HG02970 (cell line): ENCODE measurements around the gene PTRH2.

Source experiments
- ATAC-seq: cut with Tn5 transposase; IDR thresholded peaks from one replicate; pipeline ENCODE4 v1.9.1; 2021; ENCODE audit warnings: mild to moderate bottlenecking, moderate library complexity, moderate number of reproducible peaks; ENCODE audit not compliant: unreplicated experiment, low FRiP score

PTRH2 gene

DNA sequence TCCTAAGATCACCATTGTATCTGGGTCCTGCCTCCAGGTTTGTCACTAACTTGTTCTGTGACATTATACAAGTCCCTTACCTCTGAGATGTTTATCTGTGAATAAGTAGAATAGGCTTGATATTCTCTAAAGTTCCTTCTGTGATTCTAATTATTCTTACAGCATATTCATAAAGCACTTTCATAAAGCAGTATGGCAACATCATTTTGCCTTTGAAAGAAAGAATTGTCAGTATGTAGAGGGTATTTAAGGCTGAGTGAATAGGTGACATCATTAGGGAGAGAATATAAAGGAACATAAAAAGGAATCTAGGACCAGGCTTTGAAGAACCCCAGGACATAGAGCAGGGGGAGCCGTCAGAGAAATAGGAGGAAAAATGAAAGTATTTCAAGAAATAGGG lies 15.8 kb upstream of the PTRH2 start:
- no peak for ATAC-seq

DNA sequence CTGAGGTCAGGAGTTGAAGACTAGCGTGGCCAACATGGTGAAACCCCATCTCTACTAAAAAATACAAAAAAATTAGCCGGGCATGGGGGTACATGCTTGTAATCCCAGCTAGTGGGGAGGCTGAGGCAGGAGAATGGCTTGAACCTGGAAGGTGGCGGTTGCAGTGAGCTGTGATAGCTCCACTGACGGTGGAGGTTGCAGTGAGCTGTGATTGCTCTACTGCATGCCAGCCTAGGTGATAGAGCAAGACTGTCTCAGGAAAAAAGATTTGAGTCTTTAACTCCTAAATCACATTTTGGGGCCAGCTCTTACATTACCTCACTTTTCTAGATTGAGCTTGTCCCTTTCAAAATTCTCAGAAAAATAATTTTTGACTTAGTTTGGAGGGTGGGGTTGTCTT lies 15.4 kb upstream of the PTRH2 start:
- ATAC-seq, result no peak

DNA sequence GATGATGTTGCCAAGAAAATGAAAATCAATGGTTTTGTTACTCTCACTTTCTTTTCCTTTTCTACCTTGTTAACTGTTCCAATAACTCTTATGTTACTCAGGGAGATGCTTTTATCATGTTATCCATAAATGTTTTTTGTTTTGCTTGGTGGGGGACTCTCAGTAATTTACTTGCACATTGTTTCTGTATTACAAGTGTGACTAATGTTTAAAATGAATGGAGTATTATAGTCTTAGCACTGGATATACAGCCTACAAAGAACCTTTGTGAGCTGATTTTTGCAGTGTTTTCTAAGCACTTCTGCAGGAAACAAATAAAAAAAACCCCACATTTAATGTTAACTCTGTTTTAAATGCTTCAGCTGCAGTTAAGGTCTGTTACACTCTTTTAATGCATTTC lies 12.3 kb upstream of the PTRH2 start:
- ATAC-seq, result no peak

DNA sequence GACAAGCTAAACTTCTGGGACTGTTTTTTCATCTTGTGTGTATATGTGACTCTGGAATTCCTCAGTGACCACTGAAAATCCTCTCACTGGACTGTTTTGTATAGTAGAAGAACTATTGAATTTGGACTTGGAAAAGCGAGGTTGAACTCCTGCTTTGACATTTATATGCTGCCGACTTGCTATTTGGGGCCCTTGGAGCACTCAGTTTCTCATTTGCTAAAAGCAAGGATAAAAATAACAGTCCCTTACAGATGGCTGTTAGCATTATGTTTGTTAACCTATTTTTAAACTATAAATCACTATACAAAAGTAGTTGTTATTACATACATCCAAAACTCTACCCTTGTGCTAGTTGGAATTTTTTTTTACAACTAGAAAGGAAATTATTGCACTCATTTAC lies 9.2 kb upstream of the PTRH2 start:
- no peak for ATAC-seq

DNA sequence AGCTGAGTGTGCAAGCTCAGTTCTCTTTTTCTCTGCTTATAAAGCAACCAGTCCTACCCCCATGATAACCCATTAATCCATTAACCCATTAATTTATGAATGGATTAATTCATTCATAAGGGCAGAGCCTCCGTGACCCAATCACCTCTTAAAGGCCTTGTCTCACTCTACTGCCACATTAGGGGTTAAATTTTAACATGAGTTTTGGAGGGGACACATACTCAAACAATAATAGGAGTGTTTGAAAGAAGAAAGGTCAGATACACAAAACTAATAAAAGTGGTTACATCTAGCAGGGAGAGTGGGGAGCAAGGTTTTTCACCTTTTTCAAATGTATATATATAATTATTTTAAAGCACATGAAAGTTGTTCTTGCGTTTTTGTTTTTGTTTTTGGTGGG lies 7.0 kb upstream of the PTRH2 start:
- no peak for ATAC-seq

DNA sequence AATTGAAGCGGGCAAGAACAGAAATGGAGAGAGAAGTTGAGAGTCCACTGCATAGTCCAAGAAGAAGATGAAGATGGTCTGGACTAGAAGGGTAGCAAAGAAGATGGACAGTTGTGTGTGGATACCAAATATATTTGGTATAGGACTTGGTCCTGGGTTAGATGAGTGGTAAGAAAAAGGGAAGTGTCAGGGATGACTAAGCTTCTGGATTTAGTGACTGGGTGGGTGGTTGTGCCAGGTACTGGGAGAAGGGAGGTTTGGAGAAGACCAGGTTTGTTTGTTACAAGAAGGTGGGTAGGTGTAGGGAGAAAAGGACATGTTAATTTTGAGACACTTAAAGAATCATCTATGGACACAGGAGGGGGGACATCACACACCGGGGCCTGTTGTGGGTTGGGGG lies 5.6 kb upstream of the PTRH2 start:
- ATAC-seq, result no peak

DNA sequence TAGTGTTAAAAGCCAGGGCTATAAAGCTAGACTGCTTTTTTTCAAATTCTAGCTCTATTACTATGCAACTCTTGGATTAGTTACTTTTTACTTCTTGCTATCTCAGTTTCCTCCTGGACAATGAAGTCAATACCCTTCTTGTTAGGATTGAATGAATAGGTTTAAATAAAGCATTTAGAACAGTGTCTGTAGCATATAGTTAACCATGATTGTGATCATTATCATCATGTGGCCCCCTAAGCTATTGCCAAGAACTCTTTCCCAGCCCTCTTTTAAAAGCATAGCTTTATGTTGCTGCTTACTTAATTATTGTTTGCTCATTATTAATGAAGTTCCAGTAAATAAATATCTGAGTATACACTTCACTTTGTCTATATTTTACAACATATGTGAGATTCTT lies 4.7 kb upstream of the PTRH2 start:
- ATAC-seq, result no peak

DNA sequence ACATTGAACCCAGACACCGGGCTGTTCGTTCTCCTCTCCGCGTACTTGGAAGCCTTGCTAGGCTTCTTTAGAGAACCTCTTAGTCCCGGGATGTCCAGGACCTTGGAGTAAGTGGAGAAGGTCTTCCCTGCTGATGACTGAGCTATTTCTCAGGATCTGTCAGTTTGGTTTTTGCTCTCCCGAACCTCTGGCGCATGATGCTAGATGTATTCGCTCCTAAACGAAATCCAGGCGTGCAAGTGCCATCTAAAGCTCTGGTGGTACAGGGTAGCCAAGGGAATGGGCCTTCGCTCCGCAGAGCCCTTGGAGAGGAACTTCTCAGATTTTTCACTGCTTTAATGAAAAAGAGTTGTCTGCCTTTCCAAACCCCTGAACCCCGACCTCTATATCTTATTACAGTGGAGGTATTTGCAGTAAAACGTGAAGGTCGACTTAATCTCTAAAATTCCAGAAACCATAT lies 771 bp upstream of the PTRH2 start:
- ATAC-seq, result no peak

DNA sequence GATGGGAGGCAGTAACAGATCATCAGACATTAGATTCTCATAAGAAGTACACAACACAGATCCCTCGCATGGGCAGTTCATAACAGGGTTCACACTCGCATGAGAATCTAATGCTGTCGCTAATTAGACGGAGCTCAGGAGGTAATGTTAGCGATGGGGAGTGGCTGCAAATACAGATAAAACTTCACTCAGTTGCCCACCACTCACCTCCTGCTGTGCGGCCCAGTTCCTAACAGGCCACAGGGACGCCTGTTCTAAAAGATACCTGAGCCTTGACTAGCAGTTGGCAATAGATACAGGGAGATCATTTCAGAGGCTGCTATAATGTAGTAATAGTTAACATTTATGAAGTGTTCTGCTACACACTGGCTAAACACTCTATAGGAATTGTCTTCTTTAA lies 4.9 kb downstream of the PTRH2 start:
- no peak for ATAC-seq

DNA sequence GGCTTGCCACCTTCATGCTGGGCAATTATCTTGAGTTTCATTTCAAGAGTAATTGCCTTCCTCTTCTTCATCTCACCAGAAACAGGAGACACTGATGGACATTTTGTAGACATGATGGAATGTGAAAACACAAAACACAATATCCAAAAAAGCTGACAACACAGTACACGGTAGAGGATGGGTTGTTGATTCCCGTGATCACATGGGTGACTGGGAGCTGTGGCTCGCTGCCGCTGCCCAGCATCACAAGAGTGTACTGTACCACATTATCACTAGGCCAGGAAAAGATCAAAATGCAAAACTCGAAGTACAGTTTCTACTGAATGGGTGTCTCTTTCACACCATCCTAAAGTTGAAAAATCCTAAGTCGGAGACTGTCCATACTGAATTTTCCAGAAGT lies 7.4 kb downstream of the PTRH2 start:
- ATAC-seq, result no peak

DNA sequence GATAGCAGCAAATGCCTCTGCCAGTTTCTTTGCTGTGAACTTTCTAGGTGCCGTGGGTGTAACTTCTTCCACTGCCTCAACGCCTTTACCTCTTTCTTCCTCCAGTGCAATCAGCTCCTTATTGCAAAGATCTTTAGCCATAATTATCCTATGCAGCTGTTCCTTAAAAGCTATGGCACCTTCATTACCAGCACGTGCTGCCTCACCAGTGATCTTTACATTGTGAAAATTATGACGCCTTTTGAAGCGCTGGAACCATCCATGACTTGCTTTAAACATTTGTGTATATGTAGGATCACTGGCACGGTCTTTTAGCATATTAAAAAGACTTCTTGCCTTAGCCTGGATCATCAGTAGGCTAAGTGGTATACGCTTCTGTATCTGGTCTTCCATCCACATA lies 8.0 kb downstream of the PTRH2 start:
- no peak for ATAC-seq

DNA sequence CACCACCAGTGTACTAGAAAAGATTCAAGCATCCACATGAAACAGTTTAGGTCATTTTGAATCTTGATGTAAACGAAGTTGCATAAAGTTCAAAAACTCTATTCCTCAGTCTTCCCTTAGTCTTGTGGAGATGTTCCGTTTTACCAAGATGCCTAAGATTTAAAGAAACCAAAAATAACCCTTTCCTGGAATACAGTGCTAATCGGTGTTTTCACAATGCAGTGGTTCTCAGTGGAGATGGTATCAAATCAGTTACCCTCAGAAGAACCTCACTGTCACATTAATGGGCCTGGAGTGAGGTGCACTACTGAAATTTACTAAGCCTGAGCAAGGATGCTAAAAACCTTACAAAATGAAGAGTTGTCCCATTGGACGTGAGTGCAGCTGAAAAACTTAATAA lies 9.1 kb downstream of the PTRH2 start:
- ATAC-seq, result no peak

DNA sequence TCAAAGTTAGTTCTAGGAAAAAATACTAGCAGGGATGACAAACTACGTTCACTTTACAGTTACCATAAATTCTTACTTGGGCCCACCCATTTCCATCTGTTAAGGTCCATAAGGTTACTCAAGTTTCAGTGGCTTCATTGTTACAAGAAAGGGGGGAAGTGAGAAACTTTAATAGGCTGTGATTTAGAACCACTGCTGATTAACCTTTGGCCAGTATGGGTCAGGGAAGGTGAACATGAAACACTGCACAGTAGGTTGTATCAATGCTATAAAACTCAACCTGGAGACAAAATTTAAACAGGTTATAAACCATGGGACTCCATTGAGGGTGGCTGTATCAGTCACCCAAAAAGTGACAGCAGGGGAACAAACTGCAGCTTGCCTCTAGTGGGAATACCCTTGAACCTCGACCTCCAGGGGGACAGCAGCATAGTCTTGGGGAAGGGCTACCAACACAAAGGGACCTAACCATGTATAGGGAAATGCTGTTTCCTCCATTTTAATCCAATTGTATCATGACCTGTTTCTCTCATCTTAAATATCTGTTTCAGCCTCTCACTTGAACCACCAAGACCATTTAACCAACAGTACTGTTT lies 10.4 kb downstream of the PTRH2 start:
- ATAC-seq, result no peak

DNA sequence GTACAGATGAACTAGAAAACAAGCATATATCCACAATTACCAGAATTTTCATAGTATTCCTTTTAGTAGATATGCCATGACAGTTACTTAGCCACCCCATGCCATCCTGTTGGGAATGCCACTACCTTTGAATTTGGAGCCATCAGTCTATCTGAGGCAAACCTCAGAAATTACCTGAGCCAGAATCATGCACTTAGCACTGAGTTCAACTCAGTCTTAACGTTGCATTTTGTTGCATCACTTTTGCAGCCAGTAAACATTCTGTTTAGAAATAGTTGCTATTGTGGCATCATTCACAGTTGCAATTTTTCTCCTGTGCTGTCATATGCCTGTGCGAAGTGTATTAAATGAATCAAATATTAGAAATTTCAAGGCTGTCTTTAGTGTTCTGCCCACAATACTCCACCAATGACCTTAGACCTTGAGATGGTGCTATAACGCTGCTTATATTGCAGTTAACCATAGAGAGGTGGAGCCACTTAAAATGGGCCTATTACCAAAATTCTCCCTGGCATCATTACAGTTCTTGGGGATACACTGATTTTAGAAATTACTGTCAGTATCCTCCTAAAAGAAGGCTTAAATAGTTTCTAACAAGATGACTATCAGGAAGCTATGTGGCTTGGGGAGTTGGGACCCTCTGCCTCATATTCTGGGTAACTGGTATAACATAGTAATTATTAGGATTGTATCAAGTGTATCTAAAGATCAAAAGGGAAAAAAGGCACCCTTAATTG lies 11.1 kb downstream of the PTRH2 start:
- ATAC-seq, result no peak

DNA sequence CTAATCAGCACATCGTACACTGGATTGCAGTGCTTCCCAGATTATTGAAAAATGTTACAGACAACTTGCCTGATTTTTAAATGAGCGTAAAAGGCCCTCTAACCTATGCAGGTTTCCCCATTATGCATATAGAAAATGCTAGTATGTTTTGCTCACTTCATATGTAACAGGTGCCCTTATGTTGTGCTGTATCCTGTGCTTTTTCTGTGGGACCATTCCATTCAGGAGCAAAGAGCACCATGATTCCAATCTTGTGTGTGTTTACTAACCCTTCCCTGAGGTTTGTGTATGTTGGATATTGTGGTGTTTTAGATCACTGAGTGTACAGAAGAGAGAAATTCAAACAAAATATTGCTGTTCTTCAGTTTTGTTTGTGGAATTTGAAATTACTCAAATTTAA lies 12.9 kb downstream of the PTRH2 start:
- no peak for ATAC-seq

DNA sequence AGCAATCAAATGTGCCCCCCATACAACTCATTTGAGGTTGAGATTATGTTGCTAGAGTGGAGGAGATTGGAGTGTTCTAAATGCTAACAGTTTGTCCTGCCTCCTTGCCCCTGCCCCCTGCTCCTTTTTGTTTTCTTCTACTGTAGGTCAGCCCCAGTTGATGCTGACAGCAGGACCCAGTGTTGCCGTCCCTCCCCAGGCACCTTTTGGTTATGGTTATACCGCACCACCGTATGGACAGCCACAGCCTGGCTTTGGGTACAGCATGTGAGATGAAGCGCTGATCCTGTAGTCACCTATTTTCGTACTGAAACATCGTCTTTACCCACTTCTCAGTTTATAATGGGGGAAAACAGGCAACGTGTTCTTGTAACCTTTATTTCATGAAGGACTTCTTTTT lies 13.6 kb downstream of the PTRH2 start:
- no peak for ATAC-seq

DNA sequence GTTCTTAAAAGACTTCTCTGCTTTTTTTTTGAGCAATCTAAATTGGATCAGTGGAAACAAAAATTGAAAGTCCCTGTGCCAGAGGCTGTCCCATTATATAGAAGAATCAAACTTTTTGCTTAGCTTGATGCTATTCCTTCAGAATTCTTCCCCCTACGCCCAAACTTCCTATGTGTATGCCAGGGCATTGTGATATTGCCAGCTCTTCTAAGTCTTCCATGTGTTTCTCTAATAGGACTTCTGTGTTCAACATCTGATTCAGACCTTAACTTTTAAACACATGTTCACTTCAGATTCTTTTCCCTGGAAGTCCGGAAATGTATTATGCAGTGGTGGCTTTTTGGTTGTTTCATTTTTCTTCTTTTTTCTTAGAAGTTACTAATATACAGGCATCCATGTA lies 18.7 kb downstream of the PTRH2 start:
- ATAC-seq, result no peak

DNA sequence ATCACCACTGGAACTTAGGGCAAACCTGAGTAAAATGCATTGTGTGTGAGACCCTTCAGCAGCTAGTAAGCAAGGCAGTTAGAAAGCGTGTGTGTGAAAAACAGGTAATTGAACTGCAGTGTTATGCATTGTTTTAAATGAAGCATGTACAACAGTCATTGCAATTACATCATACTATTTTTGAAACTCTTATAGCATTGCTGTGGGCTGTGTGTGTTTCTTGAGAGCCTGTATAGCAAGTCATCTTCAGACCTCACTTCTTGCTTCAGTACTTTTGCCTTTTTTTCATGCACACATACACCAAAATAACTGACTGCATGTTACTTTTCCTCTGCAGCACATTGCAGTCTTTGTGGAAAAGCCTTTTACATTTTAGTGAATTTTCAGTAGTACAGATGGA lies 19.2 kb downstream of the PTRH2 start:
- no peak for ATAC-seq

DNA sequence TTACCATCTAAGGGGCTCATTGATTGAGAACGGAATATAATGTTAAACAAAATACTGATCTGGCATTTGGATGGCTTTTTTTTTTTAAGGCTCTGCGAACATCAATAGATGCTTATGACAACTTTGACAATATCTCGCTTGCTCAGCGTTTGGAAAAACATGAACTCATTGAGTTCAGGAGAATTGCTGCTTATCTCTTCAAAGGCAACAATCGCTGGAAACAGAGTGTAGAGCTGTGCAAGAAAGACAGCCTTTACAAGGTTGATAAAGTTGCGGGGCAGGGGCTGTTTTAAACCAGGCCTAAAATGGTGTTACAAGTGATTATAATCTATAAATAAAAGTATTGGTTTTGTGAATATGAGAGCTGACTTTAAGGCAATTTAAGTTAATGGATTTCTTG lies 22.3 kb downstream of the PTRH2 start:
- ATAC-seq, result no peak

DNA sequence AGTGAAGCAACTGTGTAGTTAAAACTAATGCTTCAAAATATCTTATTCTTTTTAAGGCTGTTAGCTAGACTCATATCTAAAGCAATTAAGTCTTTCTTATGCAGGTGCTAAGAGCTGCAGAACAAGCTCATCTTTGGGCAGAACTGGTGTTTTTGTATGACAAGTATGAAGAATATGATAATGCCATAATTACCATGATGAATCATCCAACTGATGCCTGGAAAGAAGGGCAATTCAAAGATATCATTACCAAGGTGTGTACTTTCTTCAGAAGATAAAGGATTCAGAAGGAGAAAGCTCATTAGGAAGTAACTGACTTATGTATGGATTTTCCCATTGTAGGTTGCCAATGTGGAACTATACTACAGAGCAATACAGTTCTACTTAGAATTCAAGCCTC lies 23.9 kb downstream of the PTRH2 start:
- no peak for ATAC-seq

DNA sequence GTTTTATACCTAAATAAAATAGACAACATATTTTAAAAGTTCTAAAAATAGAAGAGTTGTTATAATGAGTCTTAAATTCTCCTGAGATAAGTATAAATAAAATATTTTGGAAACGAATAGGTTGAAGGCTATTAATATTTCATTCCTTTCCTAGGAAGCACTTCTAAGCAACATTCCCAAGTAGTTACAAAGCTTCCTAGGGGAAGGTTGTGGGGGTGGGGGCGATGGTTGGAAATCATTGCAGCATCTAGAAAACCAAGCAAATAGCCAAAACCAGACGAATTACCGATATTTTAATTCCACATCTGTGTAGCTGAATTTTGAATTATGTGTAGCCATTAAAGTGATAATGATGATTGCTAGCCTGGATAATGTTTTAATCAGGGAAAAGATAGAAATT lies 26.9 kb downstream of the PTRH2 start:
- ATAC-seq, result no peak

DNA sequence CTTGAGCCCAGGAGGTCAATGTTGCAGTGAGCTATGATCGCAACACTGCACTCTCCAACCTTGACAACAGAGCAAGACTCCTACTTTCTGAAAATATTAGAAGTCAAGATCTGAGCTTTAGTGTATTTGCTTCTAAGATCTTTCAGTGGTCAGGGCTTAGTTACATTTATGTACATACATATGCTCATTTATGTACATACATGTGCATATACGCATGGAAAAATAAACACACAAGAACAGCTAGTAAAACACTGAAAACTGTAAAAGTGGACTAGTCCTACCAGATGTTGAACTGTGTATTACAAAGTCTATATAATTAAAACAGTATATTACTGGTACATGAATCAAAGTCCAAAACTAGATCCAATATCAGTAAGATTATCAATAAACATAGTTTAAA lies 28.3 kb downstream of the PTRH2 start:
- no peak for ATAC-seq

DNA sequence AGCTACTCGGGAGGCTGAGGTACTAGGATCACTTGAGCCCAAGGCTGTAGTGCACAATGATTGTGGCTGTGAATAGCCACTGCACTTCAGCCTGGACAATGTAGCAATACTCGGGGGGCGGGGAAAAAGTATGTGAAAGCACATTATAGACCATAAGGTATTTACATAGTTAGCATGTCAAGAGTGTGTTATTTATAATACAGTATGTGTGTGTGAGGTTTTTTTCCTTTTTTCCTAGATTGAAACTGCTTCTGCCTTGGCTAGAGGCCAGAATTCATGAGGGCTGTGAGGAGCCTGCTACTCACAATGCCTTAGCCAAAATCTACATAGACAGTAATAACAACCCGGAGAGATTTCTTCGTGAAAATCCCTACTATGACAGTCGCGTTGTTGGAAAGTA lies 30.5 kb downstream of the PTRH2 start:
- ATAC-seq, result no peak
